Endodermal cell (in vitro differentiated cells): ENCODE measurements around the gene CNGA3. TPM values are rescaled to one million over a fixed set of nuclear protein-coding genes. Genes with fewer than 3 reads are reported as not detected.
A peak's percentile ranks its signal among the peaks of the same experiment; 100 is the strongest.

Experiments
- DNase-seq: peaks from one replicate; pipeline ENCODE4 v3.0.0-alpha.2; 2017
- H3K27ac ChIP-seq: 2 replicates; pipeline ENCODE4 v1.5.1; 2013; ENCODE audit warnings: mild to moderate bottlenecking, low read depth, low read length, moderate library complexity
- H3K27me3 ChIP-seq: 2 replicates; pipeline ENCODE4 v1.6.1; 2013; ENCODE audit warnings: mild to moderate bottlenecking, low read length, moderate library complexity; ENCODE audit not compliant: insufficient read depth, control insufficient read depth, poor library complexity, severe bottlenecking
- H3K36me3 ChIP-seq: 2 replicates; pipeline ENCODE4 v1.7.0; 2013; ENCODE audit warnings: mild to moderate bottlenecking, low read length, moderate library complexity; ENCODE audit not compliant: control insufficient read depth, insufficient read depth
- H3K4me1 ChIP-seq: one replicate; pipeline ENCODE4 v1.7.0; 2013; ENCODE audit warnings: low read length; ENCODE audit not compliant: control insufficient read depth, insufficient read depth
- H3K4me3 ChIP-seq: 2 replicates; pipeline ENCODE4 v1.5.1; 2013; ENCODE audit warnings: mild to moderate bottlenecking, low read length, moderate library complexity
- H3K9ac ChIP-seq: 2 replicates; pipeline ENCODE4 v1.6.1; 2013; ENCODE audit warnings: mild to moderate bottlenecking, low read length, moderate library complexity; ENCODE audit not compliant: poor library complexity, severe bottlenecking; ENCODE audit errors: extremely low read depth
- H3K9me3 ChIP-seq: 2 replicates; pipeline ENCODE4 v1.6.1; 2013; ENCODE audit warnings: mild to moderate bottlenecking, low read length, moderate library complexity; ENCODE audit not compliant: control insufficient read depth
- H3K27ac Mint-ChIP-seq: 2 replicates; pipeline ENCODE4 v1.8.0; 2020; ENCODE audit warnings: mixed read lengths
- H3K27me3 Mint-ChIP-seq: 2 replicates; pipeline ENCODE4 v1.8.0; 2021; ENCODE audit warnings: mild to moderate bottlenecking, mixed read lengths; ENCODE audit not compliant: insufficient read depth
- H3K36me3 Mint-ChIP-seq: 2 replicates; pipeline ENCODE4 v1.8.0; 2020; ENCODE audit warnings: low read depth, mixed read lengths
- H3K4me1 Mint-ChIP-seq: 2 replicates; pipeline ENCODE4 v1.8.0; 2020; ENCODE audit warnings: mixed read lengths
- H3K4me3 Mint-ChIP-seq: 2 replicates; pipeline ENCODE4 v1.8.0; 2020; ENCODE audit warnings: mild to moderate bottlenecking, moderate library complexity, mixed read lengths
- H3K9me3 Mint-ChIP-seq: 2 replicates; pipeline ENCODE4 v1.8.0; 2020; ENCODE audit warnings: mild to moderate bottlenecking, mixed read lengths
- CTCF ChIP-seq: fragments of 200-600 bp; sonication (generic); conservative IDR thresholded peaks from 2 replicates; pipeline ENCODE4 v1.5.0; 2021; ENCODE audit warnings: antibody characterized with exemption, mild to moderate bottlenecking
- WGBS, 2 experiments: methylation state at CpG; one replicate each; pipeline versions ENCODE4 v1.1.5 to v1.1.7; 2013; ENCODE audit warnings: missing lambda C conversion rate in 2 of 2, mixed read lengths in 1 of 2; ENCODE audit not compliant: insufficient coverage in 1 of 2, insufficient read length in 1 of 2; 5-methylcytosine and 5-hydroxymethylcytosine counted together
- total RNA-seq, 2 donors: library from RNA; stranded (reverse); fragmentation: NEBNext Ultra II Directional in 1 of 2; extraction: Animal tissue kit (Norgen Biotek cat#: 25700) in 1 of 2; gene quantifications; 2 replicates in 1 of 2; 3 replicates in 1 of 2; pipeline ENCODE4 v1.2.1, GENCODE V29; 2021

The CNGA3 gene
- total RNA-seq, 2 donors from 2014 or later, result 0.33 TPM; not detected in 1

- H3K4me1 Mint-ChIP-seq, result peaks cover 22% of the 10 kb centered on the region
- WGBS, 2 experiments, result 81% methylated on average over 2 of the region's 2 CpGs; no CpG with 5 or more reads in 1 of the 2 experiments
- H3K9me3 ChIP-seq, result peaks cover 16% of the 10 kb centered on the region
These were observed 12.3 kb upstream of the CNGA3 start for GRCh38 chr2:98333922-98334321.

GRCh38 chr2:98334439-98335078, 11.7 kb upstream of the CNGA3 start:
- no peaks in the 10 kb centered on the region for H3K4me1 ChIP-seq
- H3K27ac ChIP-seq, result peak overlapping the region; percentile 99
- H3K36me3 ChIP-seq, result no peaks in the 10 kb centered on the region
- WGBS, 2 experiments, result 14 to 30% methylated on average over 1 to 4 of the region's 4 CpGs
- Mint-ChIP-seq H3K4me1 (peaks cover 22% of the 10 kb centered on the region), H3K4me3 (peak overlapping the region; percentile 21), H3K27ac (peak overlapping the region; percentile 80), H3K9me3 (peaks cover 14% of the 10 kb centered on the region), H3K27me3 (peaks cover 11% of the 10 kb centered on the region), H3K36me3 (no peaks in the 10 kb centered on the region)
- H3K9ac ChIP-seq, result no peak overlapping the region
- peak; percentile 63 for DNase-seq
- no peak for TF ChIP-seq CTCF
- no peak overlapping the region for H3K4me3 ChIP-seq
- H3K9me3 ChIP-seq, result peaks cover 11% of the 10 kb centered on the region
- H3K27me3 ChIP-seq, result no peaks in the 10 kb centered on the region

More at GRCh38 chr2:98333922-98334321, 12.3 kb upstream of the CNGA3 start:
- peak overlapping the region; percentile 33 for H3K27ac Mint-ChIP-seq
- TF ChIP-seq CTCF, result no peak
- H3K4me3 Mint-ChIP-seq, result peak overlapping the region; percentile 21
- no peaks in the 10 kb centered on the region for H3K4me1 ChIP-seq
- H3K27ac ChIP-seq, result peak overlapping the region; percentile 99
- DNase-seq, result no peak
- H3K27me3 Mint-ChIP-seq, result peaks cover 10% of the 10 kb centered on the region
- peaks cover 14% of the 10 kb centered on the region for H3K9me3 Mint-ChIP-seq
- no peaks in the 10 kb centered on the region for H3K36me3 Mint-ChIP-seq
- no peak overlapping the region for H3K4me3 ChIP-seq
- no peaks in the 10 kb centered on the region for H3K36me3 ChIP-seq
- H3K27me3 ChIP-seq, result no peaks in the 10 kb centered on the region
- no peak overlapping the region for H3K9ac ChIP-seq

GRCh38 chr2:98335271-98335670, 11.0 kb upstream of the CNGA3 start:
- Mint-ChIP-seq H3K4me1 (peaks cover 22% of the 10 kb centered on the region), H3K27ac (no peak overlapping the region), H3K9me3 (peaks cover 10% of the 10 kb centered on the region), H3K27me3 (peaks cover 14% of the 10 kb centered on the region), H3K4me3 (no peak overlapping the region), H3K36me3 (no peaks in the 10 kb centered on the region)
- Histone ChIP-seq H3K27me3 (no peaks in the 10 kb centered on the region), H3K9me3 (peaks cover 11% of the 10 kb centered on the region), H3K36me3 (no peaks in the 10 kb centered on the region), H3K4me3 (no peak overlapping the region), H3K27ac (peak overlapping the region; percentile 99), H3K4me1 (no peaks in the 10 kb centered on the region), H3K9ac (no peak overlapping the region)
- no peak for DNase-seq
- WGBS, 2 experiments, result 80 to 86% methylated on average over 3 of the region's 3 CpGs
- TF ChIP-seq CTCF, result no peak
